Uterus (tissue), 2 donors: ENCODE results near the gene C21orf58.
"Not testable (repeated sequence)": the region's sequence is repeated elsewhere in the genome, so short reads cannot be mapped to it uniquely, and the experiment has no call there.

Experiments used
- POLR2A ChIP-seq, 2 donors: fragments of 450-650 bp; IDR thresholded peaks; one replicate each; pipeline ENCODE4 v1.6.1; 2016; ENCODE audit warnings: antibody characterized with exemption in 2 of 2, mild to moderate bottlenecking in 1 of 2, moderate library complexity in 1 of 2
- TF ChIP-seq, protein P1 (sequence below), 4 experiments: fragments of 200-600 bp in 2 of 4; fragments of 450-650 bp in 2 of 4; sonication (generic) in 2 of 4; IDR thresholded peaks; one replicate each; pipeline ENCODE4 v1.5.1; 2016 to 2019; ENCODE audit warnings: antibody characterized with exemption in 4 of 4, mild to moderate bottlenecking in 2 of 4, moderate library complexity in 1 of 4

DNA sequence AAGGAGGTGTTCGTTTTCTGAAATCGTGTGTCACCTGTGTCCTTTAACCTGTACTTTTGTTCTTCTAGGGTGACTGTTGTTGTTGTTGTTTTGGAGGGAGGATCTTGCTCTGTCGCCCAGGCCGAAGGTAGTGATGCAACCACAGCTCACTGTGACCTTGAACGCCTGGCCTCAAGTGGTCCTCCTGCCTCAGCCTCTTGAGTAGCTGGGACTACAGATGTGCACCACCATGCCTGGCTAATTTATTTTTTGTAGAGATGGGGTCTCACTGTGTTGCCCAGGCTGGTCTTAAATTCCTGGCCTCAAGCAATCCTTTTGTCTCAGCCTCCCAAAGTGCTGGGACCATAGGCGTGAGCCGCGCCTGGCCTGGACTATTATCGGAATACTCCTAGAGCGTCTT is 49.3 kb upstream of the C21orf58 start:
- not testable (repeated sequence) for TF ChIP-seq POLR2A (IDR thresholded peaks at IDR 0.05)
- TF ChIP-seq, protein P1, sequence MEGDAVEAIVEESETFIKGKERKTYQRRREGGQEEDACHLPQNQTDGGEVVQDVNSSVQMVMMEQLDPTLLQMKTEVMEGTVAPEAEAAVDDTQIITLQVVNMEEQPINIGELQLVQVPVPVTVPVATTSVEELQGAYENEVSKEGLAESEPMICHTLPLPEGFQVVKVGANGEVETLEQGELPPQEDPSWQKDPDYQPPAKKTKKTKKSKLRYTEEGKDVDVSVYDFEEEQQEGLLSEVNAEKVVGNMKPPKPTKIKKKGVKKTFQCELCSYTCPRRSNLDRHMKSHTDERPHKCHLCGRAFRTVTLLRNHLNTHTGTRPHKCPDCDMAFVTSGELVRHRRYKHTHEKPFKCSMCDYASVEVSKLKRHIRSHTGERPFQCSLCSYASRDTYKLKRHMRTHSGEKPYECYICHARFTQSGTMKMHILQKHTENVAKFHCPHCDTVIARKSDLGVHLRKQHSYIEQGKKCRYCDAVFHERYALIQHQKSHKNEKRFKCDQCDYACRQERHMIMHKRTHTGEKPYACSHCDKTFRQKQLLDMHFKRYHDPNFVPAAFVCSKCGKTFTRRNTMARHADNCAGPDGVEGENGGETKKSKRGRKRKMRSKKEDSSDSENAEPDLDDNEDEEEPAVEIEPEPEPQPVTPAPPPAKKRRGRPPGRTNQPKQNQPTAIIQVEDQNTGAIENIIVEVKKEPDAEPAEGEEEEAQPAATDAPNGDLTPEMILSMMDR (IDR thresholded peaks at IDR 0.05), result not testable (repeated sequence)
